ENCODE results near the gene VPS52.
A peak's percentile ranks its signal among the peaks of the same experiment; 100 is the strongest.
"Not testable (repeated sequence)": the region's sequence is repeated elsewhere in the genome, so short reads cannot be mapped to it uniquely, and the experiment has no call there.

Gene VPS52

DNA sequence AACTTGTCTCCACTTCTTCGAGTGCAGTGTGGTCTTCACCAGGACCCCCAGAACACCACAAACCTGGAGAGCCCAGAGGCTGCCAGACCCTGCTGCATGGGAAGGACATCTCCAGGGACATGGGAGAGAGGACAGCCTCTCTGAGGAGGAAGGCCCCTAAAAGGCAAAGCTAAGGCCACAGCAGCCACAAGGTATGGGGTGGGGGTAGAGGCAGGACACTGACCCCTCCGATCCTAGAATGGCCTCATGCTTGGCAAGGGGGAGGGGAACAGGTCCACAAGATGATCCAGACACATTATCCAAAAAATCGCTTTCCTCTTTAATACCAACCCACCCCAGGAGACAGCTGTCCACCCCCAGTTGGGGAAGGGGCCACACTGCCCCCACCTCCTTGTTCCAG is 7.1 kb upstream of the VPS52 start:
- Mint-ChIP-seq H3K36me3 (ENCODE audit: low read depth) (peaks cover 46% of the 10 kb centered on the region), H3K4me3 (no peak overlapping the region), H3K27me3 (ENCODE audit: low read depth) (no peaks in the 10 kb centered on the region), H3K27ac (no peak overlapping the region), H3K9me3 (no peaks in the 10 kb centered on the region), H3K4me1 (ENCODE audit: low read depth) (peaks cover 34% of the 10 kb centered on the region)

DNA sequence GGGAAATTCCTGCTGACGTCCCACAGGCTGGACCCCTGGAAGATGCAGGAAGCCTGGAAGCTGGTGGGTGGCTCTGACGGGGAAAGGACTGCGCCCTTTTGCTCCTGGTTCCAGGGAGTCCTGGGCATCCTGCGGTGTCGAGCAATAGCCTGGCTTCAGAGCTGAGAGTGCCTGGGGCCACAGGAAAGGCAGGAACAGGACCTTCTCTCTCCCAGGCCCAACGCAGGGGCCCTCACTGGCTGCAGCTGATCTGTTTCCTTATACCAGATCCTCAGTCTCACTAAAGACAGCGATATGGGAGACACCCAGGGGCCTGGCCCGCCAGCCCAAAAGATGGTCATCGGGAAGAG is 6.7 kb upstream of the VPS52 start:
- Mint-ChIP-seq H3K4me1 (ENCODE audit: low read depth) (peaks cover 38% of the 10 kb centered on the region), H3K27me3 (ENCODE audit: low read depth) (no peaks in the 10 kb centered on the region), H3K27ac (no peak overlapping the region), H3K36me3 (ENCODE audit: low read depth) (peaks cover 46% of the 10 kb centered on the region), H3K4me3 (no peak overlapping the region), H3K9me3 (no peaks in the 10 kb centered on the region)

DNA sequence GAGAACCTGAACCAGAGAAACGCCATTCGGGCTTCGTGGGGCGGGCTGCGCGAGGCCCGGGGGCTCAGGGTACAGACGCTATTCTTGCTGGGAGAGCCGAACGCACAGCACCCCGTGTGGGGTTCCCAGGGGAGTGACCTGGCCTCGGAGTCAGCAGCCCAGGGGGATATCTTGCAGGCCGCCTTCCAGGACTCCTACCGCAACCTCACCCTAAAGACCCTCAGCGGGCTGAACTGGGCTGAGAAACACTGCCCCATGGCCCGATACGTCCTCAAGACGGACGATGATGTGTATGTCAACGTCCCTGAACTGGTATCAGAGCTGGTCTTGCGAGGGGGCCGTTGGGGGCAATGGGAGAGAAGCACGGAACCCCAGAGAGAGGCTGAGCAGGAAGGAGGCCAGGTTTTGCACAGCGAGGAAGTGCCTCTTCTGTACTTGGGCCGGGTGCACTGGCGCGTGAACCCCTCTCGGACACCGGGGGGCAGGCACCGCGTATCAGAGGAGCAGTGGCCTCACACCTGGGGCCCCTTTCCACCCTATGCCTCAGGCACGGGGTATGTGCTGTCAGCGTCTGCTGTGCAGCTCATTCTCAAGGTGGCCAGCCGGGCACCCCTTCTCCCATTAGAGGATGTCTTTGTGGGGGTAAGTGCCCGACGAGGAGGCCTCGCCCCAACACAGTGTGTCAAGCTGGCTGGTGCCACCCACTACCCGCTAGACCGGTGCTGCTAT is 6.2 kb upstream of the VPS52 start:
- H3K4me1 Mint-ChIP-seq (ENCODE audit: low read depth) = peaks cover 40% of the 10 kb centered on the region
- H3K36me3 Mint-ChIP-seq (ENCODE audit: low read depth) = peaks cover 50% of the 10 kb centered on the region
- H3K27me3 Mint-ChIP-seq (ENCODE audit: low read depth) = no peaks in the 10 kb centered on the region
- H3K27ac Mint-ChIP-seq = peak overlapping the region; percentile 96
- H3K9me3 Mint-ChIP-seq = no peaks in the 10 kb centered on the region
- peak overlapping the region; percentile 92 for H3K4me3 Mint-ChIP-seq

DNA sequence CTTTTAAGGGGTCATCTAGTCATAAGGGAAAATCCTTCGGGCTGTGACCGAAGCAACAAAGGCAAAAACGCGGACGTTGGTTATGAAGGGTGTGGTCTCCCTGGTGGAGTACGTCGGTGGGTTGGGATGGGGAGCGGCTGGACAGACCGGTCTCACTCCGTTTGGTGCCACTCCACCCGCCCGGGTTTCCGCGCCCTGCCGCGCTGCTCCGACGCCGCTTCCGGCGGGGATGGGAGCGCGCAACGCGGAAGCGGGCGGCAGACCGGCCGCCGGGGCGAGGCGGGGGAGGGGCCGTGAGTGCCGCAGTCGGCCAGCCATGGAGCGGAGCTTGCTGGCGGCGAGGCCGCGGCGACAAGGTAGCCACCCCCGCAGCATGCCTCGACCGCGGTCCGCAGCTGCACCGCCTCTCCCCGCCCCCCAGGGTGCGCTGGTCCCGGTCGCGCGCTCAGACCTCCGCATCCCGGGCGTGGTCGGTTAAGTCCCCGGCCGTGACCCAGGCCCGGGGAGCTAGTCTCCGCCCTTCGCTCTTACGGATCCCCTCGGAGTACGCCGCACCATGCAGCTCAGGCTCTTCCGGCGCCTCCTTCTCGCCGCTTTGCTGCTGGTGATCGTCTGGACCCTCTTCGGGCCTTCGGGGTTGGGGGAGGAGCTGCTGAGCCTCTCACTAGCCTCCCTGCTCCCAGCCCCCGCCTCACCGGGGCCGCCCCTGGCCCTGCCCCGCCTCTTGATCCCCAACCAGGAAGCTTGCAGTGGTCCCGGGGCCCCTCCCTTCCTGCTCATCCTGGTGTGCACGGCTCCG is 5.4 kb upstream of the VPS52 start, which contains the start of gene B3GALT4:
Gene B3GALT4 (plus strand): TSS at position 260 of the 799 bp plus-strand sequence. CDS start 297 bp downstream, at position 557.
- Mint-ChIP-seq H3K4me3 (peak within 1 kb of the TSS; percentile 92), H3K36me3 (ENCODE audit: low read depth) (peaks cover 56% of the 10 kb centered on the region), H3K27ac (peak within 1 kb of the TSS; percentile 96), H3K27me3 (ENCODE audit: low read depth) (no peaks in the 10 kb centered on the region), H3K4me1 (ENCODE audit: low read depth) (peaks cover 44% of the 10 kb centered on the region), H3K9me3 (no peaks in the 10 kb centered on the region)

DNA sequence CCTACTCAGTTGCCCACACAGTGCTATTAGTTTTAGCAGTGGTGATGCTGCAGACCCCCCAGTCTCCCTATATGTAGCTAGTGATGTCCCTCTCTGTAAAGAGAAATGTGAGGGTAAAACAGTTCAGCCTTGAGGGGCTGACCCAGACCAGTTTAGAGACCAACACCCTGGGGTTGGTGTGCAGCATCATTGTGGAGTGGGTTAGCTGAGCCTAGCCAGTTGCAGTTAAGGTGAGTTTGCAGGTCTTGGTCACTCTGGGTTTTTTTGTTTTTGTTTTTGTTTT is 4.8 kb upstream of the VPS52 start:
- peaks cover 58% of the 10 kb centered on the region for H3K36me3 Mint-ChIP-seq (ENCODE audit: low read depth)
- no peaks in the 10 kb centered on the region for H3K9me3 Mint-ChIP-seq
- peaks cover 44% of the 10 kb centered on the region for H3K4me1 Mint-ChIP-seq (ENCODE audit: low read depth)
- H3K27ac Mint-ChIP-seq = peak overlapping the region; percentile 87
- no peaks in the 10 kb centered on the region for H3K27me3 Mint-ChIP-seq (ENCODE audit: low read depth)
- peak overlapping the region; percentile 83 for H3K4me3 Mint-ChIP-seq

DNA sequence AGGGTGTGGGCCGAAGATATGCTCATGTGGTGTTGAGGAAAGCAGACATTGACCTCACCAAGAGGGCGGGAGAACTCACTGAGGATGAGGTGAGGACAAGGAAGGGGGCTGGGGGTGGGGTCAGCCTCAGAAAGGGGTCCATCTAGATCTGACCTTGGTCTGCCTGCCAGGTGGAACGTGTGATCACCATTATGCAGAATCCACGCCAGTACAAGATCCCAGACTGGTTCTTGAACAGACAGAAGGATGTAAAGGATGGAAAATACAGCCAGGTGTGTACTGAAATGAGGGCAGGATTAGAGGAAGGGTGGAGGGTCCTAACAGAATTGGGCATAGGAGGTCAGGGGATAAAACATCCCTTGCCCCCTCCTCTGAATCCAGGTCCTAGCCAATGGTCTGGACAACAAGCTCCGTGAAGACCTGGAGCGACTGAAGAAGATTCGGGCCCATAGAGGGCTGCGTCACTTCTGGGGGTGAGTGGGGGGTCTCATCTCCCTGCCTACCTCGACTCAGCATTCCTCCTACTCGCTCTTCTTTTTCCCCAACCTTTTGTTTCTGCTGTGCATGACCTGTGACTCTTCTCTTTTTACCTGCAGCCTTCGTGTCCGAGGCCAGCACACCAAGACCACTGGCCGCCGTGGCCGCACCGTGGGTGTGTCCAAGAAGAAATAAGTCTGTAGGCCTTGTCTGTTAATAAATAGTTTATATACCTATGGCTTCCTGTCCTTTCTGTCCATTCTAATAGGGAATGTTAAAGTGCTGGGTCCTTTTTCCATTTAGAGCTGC is 4.3 kb upstream of the VPS52 start:
- H3K27me3 Mint-ChIP-seq (ENCODE audit: low read depth); H3K9me3 Mint-ChIP-seq: not testable (repeated sequence)
- peak overlapping the region; percentile 83 for H3K4me3 Mint-ChIP-seq
- H3K4me1 Mint-ChIP-seq (ENCODE audit: low read depth) = peaks cover 43% of the 10 kb centered on the region
- H3K27ac Mint-ChIP-seq = peak overlapping the region; percentile 87
- peaks cover 58% of the 10 kb centered on the region for H3K36me3 Mint-ChIP-seq (ENCODE audit: low read depth)

DNA sequence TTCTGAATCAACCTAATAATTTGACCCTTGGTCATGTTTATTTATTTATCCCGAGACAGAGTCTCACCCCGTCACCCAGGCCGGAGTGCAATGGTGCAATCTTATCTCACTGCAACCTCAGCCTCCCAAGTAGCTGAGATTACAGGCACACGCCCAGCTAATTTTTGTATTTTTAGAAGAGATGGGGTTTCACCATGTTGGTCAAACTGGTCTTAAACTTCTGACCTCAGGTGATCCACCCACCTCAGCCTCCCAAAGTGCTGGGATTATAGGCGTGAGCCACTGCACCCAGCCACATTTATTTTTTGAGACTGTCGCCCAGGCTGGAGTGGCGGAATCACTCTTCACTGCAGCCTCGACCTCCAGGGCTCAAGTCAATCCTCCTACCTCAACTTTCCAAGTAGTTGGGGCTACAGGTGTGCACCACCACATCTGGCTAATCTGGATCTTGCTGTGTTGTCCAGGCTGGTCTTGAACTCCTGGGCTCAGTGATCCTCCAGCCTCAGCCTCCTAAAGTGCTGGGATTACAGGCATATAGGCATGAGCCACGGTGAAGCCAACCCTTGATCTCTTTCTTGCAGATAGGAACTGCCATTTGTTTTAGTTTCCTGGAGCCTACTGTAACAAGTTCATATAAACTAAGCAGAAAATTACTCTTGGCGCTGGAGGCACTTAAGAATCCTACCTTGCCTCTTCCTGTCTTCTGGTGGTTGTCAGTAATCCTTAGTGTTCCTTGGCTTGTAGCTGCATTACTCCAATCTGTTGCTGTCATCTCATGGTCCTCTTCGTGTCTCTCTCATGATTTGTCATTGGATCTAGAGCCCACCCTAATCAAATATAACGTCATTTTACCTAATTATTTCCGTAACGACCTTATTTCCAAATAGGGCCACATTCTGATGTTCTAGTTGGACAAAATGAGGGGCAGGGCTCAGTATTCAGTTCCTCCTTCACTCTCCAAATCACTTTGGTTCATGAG is 2.5 kb upstream of the VPS52 start:
- peaks cover 57% of the 10 kb centered on the region for H3K36me3 Mint-ChIP-seq (ENCODE audit: low read depth)
- peaks cover 52% of the 10 kb centered on the region for H3K4me1 Mint-ChIP-seq (ENCODE audit: low read depth)
- peak overlapping the region; percentile 96 for H3K4me3 Mint-ChIP-seq
- H3K27me3 Mint-ChIP-seq (ENCODE audit: low read depth) = no peaks in the 10 kb centered on the region
- no peaks in the 10 kb centered on the region for H3K9me3 Mint-ChIP-seq
- peak overlapping the region; percentile 47 for H3K27ac Mint-ChIP-seq

DNA sequence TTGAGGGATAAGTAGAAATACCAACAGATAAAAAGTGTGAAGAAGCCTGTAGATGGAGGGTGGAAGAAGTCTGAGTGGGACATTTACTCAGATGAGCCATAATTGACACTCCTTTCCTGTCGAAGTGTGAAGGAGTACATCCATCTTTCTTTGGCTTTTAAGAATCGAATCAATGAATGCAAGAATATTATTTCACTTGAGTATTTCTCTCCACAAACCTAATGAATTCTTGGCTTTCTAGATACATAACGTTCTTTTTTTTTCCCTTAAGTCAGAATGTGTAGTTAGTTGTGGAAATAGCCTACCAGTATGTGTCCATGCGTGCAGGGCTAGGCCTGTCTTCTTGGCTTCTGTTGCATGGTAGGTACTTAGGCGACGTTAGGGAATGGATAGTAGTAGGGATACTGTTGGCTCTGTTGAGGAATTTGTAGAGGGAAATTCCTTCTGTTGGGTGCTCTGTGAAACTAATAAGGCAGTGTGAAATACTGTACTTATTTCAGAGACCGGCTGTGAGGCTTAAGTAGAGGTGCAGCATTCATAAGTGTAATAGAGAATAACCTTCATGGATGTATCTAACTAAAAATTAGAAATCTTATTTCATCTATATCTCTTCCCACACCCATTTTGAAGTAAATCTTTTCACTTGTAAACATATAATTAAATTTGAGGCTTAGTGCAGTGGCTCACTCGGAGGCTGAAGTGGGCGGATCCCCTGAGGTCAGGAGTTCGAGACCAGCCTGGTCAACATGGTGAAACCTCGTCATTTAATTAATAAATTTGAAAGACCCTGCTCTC is 1.6 kb upstream of the VPS52 start:
- peaks cover 48% of the 10 kb centered on the region for H3K4me1 Mint-ChIP-seq (ENCODE audit: low read depth)

DNA sequence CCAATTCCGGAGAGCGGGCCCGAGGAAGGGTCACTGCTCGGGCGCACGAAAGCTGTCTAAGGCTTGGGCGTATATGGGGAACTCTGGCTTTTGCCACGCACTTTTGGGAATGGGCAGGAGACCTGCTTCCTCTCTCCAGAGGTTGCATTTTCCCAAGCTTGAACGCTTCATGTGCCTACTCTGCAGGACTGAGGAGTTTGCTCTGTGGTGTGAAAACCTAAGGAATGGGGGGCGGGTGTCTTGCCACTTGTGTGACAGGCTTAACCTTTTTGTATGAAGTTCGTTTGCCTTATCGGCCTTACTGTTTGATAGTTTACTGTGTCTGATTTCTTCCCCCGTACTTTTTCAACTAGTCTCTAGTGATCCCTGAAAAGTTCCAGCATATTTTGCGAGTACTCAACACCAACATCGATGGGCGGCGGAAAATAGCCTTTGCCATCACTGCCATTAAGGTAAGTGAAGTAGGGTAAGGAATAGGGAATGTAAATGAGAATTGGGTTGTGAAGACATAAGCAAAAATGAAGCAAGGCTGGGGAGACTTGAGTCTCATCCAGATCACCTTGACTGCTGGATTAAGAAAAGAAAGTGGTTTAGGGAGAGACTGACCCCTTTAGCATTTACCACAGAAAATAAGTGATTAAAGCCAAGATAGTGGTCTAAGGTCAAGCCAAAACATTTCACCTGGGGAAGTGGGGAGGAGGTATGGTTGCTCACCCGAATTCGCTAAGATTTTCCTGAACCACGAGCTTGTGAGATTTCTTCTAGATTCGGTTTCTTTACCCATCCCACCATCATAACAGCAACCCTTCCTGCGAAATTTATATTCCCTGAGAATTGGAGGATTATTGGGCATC is 826 bp upstream of the VPS52 start:
- peak overlapping the region; percentile 98 for H3K27ac Mint-ChIP-seq
- H3K4me1 Mint-ChIP-seq (ENCODE audit: low read depth) = peaks cover 43% of the 10 kb centered on the region
- peaks cover 64% of the 10 kb centered on the region for H3K36me3 Mint-ChIP-seq (ENCODE audit: low read depth)
- no peaks in the 10 kb centered on the region for H3K27me3 Mint-ChIP-seq (ENCODE audit: low read depth)
- H3K9me3 Mint-ChIP-seq = no peaks in the 10 kb centered on the region
- peak overlapping the region; percentile 96 for H3K4me3 Mint-ChIP-seq

More for the DNA sequence above, 1.6 kb upstream of the VPS52 start:
- Mint-ChIP-seq H3K9me3 (no peaks in the 10 kb centered on the region), H3K27me3 (ENCODE audit: low read depth) (no peaks in the 10 kb centered on the region), H3K27ac (peak overlapping the region; percentile 98), H3K4me3 (peak overlapping the region; percentile 96), H3K36me3 (ENCODE audit: low read depth) (peaks cover 58% of the 10 kb centered on the region)

DNA sequence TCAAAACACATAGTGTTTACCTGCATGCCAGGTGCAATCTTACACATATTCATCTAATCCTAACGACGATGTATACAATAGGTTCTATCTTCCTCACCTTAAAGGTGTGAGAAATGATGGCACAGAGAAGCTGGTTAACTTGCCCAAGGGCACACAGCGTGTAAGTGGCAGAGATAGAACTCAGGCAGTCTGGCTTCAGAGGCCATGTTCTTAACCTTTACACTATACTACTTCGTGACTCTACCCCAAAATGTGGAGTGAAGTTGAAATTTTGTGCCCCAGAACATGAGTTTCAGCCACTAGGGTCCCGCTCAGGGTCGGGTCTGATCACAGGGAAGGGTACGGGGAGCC is 584 bp downstream of the VPS52 start:
- H3K4me1 Mint-ChIP-seq (ENCODE audit: low read depth) = peaks cover 37% of the 10 kb centered on the region
- H3K4me3 Mint-ChIP-seq = peak overlapping the region; percentile 96
- peaks cover 59% of the 10 kb centered on the region for H3K36me3 Mint-ChIP-seq (ENCODE audit: low read depth)
- no peaks in the 10 kb centered on the region for H3K9me3 Mint-ChIP-seq
- no peaks in the 10 kb centered on the region for H3K27me3 Mint-ChIP-seq (ENCODE audit: low read depth)
- peak overlapping the region; percentile 98 for H3K27ac Mint-ChIP-seq

DNA sequence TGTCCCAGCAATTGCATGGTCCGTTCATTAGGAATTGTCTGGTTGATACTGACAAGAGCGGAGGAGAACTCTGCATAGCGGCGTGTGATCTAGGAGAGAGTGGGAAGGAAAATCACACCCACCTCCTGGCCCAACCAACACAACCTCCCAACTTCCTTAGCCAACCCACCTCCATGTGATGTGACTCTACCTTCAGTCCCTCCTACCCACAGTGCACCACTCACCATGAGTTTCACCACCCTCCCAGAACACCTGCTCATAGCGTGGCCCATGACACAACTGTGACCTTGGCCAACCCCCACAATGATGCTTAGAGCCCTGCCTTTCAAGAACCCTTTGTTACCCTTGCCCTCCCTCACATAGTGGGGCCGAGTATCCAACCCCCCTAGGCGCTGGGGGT is 7.7 kb downstream of the VPS52 start:
- Mint-ChIP-seq H3K27me3 (ENCODE audit: low read depth) (no peaks in the 10 kb centered on the region), H3K27ac (peak overlapping the region; percentile 49), H3K4me1 (ENCODE audit: low read depth) (peaks cover 1% of the 10 kb centered on the region), H3K9me3 (no peaks in the 10 kb centered on the region), H3K36me3 (ENCODE audit: low read depth) (peaks cover 40% of the 10 kb centered on the region), H3K4me3 (no peak overlapping the region)

DNA sequence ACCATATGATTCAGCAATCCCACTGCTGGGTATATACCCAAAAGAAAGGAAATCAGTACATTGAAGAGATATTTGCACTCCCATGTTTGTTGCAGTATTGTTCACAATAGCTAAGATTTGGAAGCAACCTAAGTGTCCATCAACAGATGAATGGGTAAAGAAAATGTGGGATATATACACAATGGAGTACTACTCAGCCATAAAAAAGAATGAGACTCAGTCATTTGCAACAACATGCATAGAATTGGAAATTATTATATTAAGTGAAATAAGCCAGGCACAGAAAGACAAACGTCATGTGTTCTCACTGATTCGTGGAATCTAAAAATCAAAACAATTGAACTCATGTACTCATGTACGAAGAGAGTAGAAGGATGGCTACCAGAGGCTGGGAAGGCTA is 9.2 kb downstream of the VPS52 start:
- peaks cover 32% of the 10 kb centered on the region for H3K36me3 Mint-ChIP-seq (ENCODE audit: low read depth)
- not testable (repeated sequence) for H3K27ac Mint-ChIP-seq; H3K27me3 Mint-ChIP-seq (ENCODE audit: low read depth); H3K9me3 Mint-ChIP-seq; H3K4me1 Mint-ChIP-seq (ENCODE audit: low read depth); H3K4me3 Mint-ChIP-seq

DNA sequence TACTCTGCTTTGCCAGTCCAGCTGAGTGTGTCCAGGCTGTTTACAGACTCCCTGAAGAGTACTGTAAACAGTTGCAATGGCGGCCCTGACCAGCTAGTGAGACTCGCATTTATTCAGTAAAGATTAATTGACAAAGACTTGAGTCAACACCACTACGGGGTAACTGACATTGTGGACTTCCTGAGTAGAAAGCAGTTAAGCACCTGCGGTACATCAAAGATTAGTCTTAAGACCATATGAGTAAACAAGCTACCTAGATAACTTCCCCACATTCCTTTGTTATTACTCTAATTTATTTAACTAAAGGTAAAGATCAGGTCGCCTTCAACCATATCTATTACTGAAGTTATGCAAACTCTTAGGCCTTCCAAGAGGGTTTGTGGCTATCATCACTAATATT is 12.6 kb downstream of the VPS52 start:
- peaks cover 26% of the 10 kb centered on the region for H3K36me3 Mint-ChIP-seq (ENCODE audit: low read depth)
- H3K9me3 Mint-ChIP-seq = no peaks in the 10 kb centered on the region
- H3K4me1 Mint-ChIP-seq (ENCODE audit: low read depth) = peaks cover 3% of the 10 kb centered on the region
- H3K27me3 Mint-ChIP-seq (ENCODE audit: low read depth) = no peaks in the 10 kb centered on the region
- no peak overlapping the region for H3K4me3 Mint-ChIP-seq
- H3K27ac Mint-ChIP-seq = no peak overlapping the region

All from T-helper 1 cell treated with Interleukin-12 subunit alpha and Interleukin-12 subunit beta and Interleukin-4 antibody, amounts not matched to agents 30 μg/mL and 1 μg/mL, for 36 hours (primary cell).